Embryonic facial prominence (tissue), 1 donor: ENCODE measurements around the gene CIAO2A.

Experiments
- DNase-seq: peaks from one replicate; pipeline ENCODE4 v3.0.0-alpha.2; 2016; ENCODE audit errors: extremely low spot score

Gene CIAO2A

GRCh38 chr15:64044300-64045100, 49.1 kb downstream of the CIAO2A start:
- no peak for DNase-seq

- no peak for DNase-seq
These were observed 54.6 kb downstream of the CIAO2A start for GRCh38 chr15:64038878-64039610.

GRCh38 chr15:64037966-64038365, 55.7 kb downstream of the CIAO2A start:
- no peak for DNase-seq

- no peak for DNase-seq
These were observed 56.5 kb downstream of the CIAO2A start for GRCh38 chr15:64037116-64037515.

- no peak for DNase-seq
These were observed 58.1 kb downstream of the CIAO2A start for GRCh38 chr15:64035525-64035924.

- DNase-seq, result no peak
These were observed 59.1 kb downstream of the CIAO2A start for GRCh38 chr15:64034519-64034918.

- DNase-seq, result no peak
These were observed 61.3 kb downstream of the CIAO2A start for GRCh38 chr15:64032329-64032728.

GRCh38 chr15:64030123-64030522, 63.5 kb downstream of the CIAO2A start:
- no peak for DNase-seq

- DNase-seq, result no peak
These were observed 64.0 kb downstream of the CIAO2A start for GRCh38 chr15:64029633-64030032.

- DNase-seq, result no peak
These were observed 64.5 kb downstream of the CIAO2A start for GRCh38 chr15:64029110-64029509.

GRCh38 chr15:64026591-64026990, 67.0 kb downstream of the CIAO2A start:
- no peak for DNase-seq

- DNase-seq, result no peak
These were observed 69.2 kb downstream of the CIAO2A start for GRCh38 chr15:64024172-64025050.

- no peak for DNase-seq
These were observed 70.4 kb downstream of the CIAO2A start for GRCh38 chr15:64023220-64023619.

- DNase-seq, result no peak
These were observed 71.1 kb downstream of the CIAO2A start for GRCh38 chr15:64022571-64022970.
